HG03575 (cell line): ENCODE results near the gene NXPE3.
A peak's percentile ranks its signal among the peaks of the same experiment; 100 is the strongest.

Source experiments
- ATAC-seq: cut with Tn5 transposase; IDR thresholded peaks from one replicate; pipeline ENCODE4 v1.9.1; 2021; ENCODE audit not compliant: unreplicated experiment, insufficient number of reproducible peaks, low FRiP score; ENCODE audit errors: extremely low read depth

Gene NXPE3

DNA sequence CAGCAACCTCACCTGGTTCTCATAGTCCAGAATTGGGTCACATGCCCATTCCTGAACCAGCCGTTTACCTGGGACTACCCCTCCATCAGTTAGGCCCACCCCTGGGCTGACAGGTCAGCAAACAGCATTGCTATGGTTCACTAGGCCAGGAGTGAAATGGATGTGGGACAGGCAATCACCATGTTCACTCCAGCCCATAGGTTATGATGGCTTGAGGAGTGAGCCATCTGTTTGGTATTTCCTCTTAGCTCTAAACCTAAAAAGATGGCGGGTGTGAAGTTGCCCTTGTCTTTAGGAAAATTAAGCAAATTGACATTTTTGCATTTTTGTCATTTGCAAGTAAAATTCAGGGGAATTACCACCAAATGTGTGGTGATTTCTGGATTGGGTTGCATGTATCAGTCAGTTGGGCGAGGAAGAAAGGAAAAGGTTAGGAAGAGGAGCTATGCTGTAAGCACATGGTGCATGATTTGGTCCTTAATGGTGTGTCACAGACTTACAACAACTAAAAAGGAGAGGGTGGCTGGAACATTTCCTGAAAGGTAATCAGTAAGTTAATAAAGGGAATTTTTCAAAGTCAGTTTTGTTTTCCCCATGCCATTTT is 17.2 kb downstream of the NXPE3 start:
- no peak for ATAC-seq

DNA sequence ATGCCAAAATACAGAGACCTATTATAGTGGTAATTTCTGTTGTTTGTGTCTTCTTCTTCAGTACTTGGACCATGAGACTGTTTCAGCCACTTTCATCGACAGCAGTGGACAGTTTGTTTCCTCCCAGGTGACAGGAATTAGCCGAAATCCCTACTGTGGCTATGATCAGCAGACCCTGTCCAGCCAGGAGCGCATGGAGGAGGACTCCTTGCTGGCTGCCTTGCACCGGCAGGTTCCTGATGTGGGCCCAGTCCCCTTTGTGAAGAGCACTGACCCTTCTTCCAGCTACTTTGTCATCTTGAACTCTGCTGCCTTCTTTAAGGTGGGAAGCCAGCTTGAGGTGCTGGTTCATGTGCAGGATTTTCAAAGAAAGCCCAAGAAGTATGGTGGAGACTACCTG is 22.2 kb downstream of the NXPE3 start:
- ATAC-seq = no peak

DNA sequence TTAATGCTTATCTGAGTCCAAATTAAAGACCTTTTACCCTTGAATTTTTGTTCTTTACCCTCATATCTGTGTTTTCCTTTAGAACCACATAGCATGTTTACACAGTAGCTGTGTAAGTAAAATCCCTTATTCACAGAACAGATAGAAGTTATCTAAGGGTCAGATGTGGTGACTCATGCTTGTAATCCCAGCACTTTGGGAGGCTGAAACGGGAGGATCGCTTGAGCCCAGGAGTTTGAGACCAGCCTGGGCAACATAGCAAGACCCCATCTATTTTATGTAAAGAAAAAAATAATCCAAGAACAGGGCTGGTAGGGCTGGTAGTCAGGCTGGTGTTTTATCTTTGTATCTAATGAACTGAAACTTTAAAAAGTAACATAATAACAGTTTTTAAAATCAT is 23.2 kb downstream of the NXPE3 start:
- ATAC-seq = no peak

DNA sequence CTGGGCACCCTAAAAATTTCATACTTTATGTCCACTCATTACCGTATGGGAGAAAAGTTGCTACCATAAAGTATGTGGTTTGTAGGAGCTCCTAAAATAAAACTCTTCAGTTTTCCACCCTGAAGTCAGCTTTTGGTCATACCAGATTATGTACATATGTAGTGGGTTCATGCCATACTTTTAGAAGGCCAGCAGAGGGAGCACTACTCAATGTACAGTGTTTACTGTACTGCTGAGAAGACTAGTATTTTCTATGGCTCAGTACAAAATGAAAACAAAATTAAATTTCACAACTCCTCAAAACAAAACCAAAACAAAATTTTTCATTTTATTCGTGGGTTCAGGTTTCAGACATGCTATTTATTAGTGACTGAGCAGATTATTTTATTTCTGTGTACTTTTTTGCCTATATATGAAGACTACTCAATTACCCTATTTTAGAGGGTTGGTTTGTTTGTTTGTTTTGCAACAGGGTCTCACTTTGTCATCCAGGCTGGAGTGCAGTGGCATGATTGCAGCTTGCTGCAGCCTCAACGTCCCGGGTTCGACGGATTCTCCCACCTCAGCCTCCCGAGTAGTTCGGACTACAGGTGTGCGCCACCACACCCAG is 24.3 kb downstream of the NXPE3 start:
- ATAC-seq = peak; percentile 84

DNA sequence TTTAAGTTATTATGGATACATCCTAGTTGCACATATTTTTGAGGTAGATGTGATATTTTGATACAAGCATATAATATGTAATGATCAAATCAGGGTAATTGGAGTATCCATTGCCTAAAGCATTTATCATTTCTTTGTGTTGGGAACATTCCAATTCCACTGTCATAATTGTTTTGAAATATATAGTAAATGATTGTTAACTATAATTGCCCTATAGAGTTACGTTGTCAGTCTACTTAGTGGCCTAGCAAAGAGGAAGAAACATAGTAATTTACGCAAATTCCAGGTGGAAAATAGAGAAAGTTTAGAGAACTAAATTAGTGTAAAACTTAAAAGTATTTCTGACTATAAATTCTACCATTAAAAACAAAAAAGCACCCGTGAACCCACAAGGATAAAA is 24.9 kb downstream of the NXPE3 start:
- ATAC-seq = no peak

DNA sequence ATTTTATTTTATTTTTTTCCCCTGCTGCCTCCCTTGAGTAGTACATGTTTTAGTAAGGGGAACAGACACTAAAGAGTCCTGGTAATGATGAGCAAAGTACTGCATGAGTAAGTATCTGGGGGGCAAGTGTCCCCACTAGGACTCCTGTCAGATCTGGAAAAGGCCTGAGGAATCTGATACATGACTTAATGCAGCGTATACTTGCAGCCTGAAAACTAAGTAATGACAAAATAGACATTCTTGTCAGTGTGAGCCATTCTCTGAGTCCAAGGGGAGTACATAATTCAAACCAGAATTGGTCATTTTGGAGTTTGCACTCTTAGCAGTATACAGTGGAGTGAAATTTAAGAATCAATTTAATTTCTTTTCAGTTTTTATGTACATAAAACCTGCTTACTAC is 27.5 kb downstream of the NXPE3 start:
- ATAC-seq = no peak

DNA sequence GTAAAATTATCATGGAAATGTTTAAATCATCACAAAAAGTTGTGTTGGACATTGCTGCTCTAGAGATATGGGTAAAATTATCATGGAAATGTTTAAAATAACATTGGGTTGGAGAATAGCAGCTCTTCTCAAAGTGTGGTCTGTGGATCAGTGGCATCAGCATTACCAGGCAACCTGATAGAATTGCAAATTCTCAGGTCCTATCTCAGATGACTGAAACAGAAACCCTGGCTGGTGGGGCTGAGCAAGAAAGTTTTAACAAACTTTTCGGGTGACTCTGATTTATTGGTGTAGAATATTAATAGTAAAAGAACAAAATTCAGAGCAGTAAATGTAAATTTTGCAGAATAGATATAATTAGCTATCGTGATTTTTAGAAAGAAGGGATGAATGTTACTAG is 28.9 kb downstream of the NXPE3 start:
- no peak for ATAC-seq

DNA sequence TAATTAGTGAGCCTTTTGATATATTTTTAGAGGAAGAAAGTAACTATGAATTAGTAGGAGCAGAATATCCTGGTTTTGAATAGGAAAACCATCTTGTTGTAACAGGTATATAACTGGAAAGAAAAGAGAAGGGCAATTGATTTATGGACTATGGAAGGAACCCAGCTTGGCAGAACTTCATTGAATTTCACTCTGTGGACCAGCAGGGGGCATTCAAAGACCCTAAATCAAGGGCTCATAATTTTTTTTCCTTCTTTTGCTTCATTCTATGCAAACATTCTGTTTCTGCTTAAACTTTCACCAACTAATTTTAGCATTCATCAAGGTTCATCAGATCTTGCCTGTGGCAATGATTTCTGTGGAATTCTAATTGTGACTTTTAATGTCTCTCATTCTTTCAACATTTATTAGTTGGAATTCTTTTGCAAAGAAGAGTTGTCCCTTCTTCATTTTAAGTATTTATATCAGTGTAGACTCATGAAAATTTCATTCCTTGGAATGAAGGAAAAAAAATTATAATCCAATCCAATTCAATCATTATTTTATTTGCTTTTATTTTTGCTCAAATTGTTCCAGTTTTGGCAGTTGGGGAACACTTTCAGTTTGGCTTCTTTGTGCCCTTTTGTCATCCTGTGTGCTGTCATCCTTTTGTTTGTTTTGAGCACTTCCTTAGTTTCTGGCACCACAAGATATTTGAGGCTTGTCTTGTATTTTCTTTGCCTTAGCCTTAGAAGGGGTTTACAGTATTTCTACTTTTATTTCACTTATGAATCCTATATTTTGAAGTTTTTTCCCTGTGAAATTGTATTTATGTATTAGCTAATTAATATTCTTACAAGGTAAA is 30.4 kb downstream of the NXPE3 start:
- ATAC-seq = no peak

DNA sequence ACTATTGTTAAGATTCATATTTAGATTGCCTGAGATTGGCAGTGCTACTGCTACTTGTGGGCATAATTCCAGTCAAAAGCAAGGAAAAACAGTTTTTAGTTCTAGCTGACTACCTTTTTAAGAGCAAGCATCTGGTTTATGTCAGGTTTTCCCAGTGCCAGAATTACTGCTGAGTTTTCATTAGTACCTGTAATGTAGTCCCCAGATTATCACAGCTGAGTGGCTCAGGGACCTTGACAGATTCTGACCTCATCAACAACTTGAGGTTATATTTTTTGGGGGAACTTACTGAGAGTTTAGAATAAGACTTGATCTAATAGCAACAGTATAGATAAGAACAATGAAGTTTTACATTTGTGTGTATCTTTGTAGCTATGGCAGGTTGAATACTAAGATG is 31.0 kb downstream of the NXPE3 start:
- no peak for ATAC-seq

DNA sequence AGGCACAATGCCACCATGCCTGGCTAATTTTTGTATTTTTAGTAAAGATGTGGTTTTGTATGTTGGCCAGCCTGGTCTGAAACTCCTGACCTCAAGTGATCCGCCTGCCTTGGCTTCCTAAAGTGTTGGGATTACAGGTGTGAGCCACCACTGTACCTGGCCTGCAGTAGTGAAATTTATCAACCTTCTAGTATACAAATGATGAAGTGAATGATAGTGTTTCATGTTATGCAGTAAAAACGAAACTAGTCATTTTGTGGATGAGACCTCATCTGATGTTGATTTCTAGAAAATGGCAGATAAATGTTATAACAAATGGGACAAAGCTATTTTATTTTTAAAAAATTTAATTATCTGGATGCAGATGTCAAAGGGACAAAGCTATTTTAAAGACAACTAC is 32.9 kb downstream of the NXPE3 start:
- no peak for ATAC-seq

DNA sequence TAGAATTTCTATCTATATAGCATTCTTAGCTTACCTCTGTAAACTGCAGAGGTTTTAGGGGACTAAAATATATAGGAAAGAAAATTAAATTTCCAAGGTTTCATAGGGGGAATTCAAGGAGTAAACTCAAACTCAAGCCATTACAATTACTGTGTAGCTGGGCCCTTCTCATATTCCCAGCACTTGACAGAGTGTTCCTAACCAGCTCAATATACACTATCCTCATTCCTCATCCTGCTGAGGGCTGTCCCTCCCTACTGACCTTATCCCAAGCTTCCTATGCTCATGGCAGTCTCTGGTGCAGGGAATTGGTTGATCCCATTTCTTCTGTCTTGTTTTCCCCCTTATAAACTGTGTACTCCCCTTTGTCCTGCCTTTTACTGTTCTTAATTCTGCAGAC is 33.9 kb downstream of the NXPE3 start:
- no peak for ATAC-seq

DNA sequence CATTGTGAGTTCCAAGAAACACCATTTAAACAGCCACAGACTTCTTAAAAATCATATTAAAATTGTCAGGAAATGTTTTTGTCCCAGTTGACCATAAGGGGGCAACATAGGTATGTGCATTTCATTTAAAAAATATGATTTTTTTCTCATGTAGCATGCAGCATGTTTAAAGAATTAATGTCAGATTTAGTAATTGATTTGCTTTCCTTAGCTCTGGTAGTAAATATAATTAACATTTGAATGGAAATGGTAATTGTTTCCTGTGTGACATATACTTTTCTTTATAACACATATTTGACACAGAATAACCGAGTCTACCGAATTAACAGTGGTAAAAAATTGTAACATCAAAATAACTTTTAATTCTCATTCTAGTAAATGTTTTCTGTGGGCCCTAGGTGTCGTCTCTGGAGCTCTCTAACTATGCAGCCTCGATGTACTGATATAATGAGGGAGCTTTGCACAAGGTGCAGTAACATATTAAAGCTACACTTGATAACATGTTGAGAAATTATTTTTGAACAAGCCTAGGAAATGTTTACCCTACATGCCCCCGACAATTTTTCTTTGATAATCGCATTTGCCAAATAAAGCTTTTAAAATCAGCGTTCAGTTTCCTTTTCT is 34.9 kb downstream of the NXPE3 start:
- ATAC-seq = no peak

DNA sequence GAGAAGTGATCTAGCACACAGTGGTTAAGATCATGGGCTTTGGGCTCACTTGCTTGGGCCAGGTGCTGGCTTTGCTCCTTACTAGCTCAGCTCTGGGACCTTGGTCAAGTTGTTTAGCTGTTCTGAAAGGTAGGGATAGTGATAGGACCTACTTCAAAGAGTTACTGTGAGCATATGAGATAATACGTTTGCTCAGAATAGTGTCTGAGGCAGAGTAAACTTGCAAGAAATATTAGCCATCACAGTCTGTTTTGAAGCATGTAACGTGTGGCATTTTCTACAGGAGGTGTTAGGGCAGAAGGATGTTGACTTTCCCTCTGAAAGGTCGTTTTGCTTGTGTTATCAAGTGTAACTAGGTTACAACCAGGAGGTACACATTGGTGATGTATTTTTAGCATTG is 35.8 kb downstream of the NXPE3 start:
- ATAC-seq = no peak

DNA sequence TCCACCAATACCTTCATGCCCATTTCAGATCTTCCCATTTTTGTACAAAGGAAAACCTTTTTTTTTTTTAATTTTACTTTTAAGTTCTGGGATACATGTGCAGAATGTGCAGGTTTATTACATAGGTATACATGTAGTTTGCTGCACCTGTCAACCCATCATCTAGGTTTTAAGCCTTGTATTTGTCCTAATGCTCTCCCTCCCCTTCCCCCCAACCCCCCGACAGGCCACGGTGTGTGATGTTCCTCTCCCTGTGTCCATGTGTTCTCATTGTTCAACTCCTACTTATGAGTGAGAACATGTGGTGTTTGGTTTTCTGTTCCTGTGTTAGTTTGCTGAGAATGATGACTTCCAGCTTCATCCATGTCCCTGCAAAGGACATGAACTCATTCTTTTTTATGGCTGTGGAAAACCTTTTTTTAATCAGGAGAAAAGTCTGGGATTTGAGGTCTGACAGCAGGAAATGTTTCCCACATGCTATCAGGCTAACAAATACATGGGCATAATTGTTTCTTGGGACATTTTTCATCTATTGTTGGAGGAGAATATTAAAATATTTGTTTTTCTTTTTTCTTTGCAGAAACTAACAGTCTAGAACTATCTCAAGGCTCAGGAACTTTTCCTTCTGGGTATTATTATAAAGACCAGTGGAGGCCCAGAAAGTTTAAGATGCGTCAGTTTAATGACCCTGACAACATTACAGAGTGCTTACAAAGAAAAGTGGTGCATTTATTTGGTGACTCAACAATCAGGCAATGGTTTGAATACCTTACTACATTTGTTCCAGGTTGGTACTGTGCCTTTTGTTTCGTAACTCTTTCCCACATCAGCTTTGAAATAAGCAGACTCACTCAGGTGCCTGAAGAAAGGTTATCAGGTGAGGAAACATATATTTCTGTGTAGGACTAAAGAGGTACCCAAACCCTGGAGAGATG is 37.5 kb downstream of the NXPE3 start:
- no peak for ATAC-seq

DNA sequence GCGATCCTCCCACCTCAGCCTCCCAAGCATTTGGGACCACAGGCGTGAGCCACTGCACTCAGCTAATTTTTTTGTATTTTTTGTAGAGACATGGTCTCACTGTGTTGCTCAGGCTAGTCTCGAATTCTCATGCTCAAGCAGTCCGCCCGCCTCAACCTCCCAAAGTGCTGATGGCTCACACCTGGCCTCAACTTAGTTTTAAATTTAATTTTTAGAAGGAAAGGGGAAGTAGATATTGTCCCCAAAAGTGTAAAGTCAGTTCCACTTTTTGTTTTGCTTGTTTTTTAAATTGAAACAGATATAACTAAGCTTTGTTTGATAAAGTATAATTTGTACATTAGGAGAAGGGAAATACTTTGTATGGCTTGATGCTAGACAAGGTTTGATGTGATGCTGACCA is 39.0 kb downstream of the NXPE3 start:
- no peak for ATAC-seq

DNA sequence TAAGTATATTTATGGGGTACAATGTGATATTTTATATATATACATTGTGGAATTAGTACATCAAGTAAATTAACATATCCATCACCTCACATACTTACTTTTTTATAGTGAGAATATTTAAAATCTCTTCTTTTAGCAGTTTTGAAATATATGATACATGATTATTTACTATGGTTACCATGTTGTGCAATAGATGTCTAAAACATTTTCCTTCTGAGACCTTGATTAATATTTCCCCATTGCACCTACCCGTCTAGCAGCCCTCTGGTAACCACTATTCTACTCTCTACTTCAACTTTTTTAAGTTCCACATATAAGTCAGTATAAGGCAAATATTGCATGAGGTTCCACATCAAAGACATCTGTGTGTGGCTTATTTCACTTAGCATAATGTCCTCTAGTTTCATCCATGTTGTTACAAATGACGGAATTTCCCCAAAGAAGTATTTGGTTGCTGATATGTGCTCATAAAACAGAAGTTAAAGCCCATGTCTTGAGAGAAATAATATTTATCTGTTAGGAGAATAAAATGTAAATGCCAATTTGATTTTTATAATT is 40.7 kb downstream of the NXPE3 start:
- ATAC-seq = peak; percentile 39

DNA sequence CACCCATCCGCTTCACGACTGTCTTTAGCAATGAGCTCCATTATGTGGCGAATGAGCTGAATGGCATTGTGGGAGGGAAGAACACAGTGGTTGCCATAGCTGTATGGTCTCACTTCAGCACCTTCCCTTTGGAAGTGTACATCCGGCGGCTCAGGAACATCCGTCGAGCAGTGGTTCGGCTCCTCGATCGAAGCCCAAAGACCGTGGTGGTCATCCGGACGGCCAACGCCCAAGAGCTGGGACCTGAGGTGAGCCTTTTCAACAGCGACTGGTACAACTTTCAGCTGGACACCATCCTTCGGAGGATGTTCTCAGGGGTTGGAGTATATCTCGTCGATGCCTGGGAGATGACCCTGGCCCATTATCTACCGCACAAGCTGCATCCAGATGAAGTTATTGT is 42.5 kb downstream of the NXPE3 start:
- no peak for ATAC-seq

DNA sequence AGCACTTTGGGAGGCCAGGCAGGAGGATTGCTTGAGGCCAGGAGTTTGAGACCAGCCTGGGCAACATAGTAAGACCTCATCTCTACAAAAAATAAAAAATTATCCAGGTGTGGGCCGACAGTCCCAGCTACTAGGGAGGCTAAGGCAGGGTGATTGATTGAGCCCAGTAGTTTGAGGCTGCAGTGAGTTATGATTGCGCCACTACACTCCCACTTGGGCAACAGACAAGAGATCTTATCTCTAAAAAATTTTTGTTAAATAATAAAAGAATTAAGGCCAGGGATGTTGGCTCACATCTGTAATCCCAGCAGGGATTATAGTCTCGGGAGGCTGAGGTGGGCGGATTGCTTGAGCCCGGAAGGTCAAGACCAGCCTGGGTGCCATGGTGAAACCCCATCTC is 44.5 kb downstream of the NXPE3 start:
- ATAC-seq = no peak

DNA sequence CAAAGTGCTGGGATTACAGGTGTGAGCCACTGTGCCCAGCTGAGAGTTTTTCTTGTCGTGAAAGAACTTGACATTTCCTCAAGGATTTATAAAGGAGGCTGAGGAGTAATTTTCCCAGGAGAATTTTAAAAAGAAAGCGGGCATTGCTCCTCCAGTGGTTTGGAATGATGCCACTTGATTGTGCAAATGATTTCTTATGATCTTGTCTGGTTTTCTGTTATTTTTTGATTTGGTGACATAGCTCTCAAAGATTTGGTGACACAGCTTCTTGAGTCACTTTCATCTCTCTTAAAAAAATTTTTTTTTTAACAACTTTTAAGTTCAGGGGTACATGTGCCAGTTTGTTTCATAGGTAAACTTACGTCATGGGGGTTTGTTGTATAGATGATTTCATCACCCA is 45.7 kb downstream of the NXPE3 start:
- ATAC-seq = no peak
